Retinal pigment epithelial cell (primary cell): ENCODE results near the gene CHST15.

Source experiments
- DNase-seq: peaks from one replicate; pipeline ENCODE4 v3.0.0-alpha.2; 2010; ENCODE audit warnings: low read depth
- H3K4me3 ChIP-seq: 2 replicates; pipeline ENCODE4 v1.5.1; 2011; ENCODE audit warnings: mild to moderate bottlenecking, low read length, control low read depth, moderate library complexity
- TF ChIP-seq, protein P1 (sequence below): conservative IDR thresholded peaks from 2 replicates; pipeline ENCODE4 v1.5.1; 2011; ENCODE audit warnings: low read depth, low read length, control low read depth, inconsistent platforms

Gene CHST15

GRCh38 chr10:123997013-123997412, 96.4 kb downstream of the CHST15 start:
- H3K4me3 ChIP-seq = no peak overlapping the region
- TF ChIP-seq, protein P1, sequence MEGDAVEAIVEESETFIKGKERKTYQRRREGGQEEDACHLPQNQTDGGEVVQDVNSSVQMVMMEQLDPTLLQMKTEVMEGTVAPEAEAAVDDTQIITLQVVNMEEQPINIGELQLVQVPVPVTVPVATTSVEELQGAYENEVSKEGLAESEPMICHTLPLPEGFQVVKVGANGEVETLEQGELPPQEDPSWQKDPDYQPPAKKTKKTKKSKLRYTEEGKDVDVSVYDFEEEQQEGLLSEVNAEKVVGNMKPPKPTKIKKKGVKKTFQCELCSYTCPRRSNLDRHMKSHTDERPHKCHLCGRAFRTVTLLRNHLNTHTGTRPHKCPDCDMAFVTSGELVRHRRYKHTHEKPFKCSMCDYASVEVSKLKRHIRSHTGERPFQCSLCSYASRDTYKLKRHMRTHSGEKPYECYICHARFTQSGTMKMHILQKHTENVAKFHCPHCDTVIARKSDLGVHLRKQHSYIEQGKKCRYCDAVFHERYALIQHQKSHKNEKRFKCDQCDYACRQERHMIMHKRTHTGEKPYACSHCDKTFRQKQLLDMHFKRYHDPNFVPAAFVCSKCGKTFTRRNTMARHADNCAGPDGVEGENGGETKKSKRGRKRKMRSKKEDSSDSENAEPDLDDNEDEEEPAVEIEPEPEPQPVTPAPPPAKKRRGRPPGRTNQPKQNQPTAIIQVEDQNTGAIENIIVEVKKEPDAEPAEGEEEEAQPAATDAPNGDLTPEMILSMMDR = no peak
- DNase-seq = no peak

GRCh38 chr10:123996302-123996701, 97.1 kb downstream of the CHST15 start:
- DNase-seq = no peak
- no peak overlapping the region for H3K4me3 ChIP-seq
- TF ChIP-seq, protein P1 = no peak

DNA sequence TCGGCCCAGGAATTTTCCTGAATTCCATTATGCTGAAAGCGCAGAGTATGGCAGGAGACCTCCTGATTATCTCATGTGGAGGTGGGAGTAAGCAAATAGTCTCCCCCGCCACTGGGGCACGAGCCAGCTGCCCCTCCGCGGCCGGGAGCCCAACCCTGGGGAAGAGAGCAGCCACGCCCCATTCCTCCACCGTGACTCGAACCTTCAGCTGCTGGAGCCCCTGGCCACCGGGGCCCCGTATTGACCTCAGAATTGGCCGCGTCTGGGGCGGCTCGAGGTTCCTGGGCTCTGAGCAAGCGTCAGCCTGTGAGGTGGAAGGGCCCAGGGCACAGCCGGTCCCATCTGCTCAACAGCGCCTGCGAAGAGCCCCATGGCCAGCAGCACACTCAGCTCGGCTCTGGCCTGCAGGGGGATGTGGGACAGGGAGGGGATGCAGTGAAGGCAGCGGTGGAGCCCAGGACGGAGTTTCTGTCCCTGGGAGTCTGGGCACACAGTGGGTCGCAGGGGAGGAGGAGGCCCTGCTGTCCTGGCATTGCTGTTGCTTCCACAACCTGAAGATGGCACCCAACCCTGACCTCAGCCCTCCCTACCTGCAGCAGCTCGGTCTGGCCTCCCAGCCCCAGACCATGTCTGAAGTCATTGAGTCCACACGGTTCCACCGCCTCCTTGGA, 97.8 kb downstream of the CHST15 start:
- H3K4me3 ChIP-seq = peak overlapping the region; percentile 30
- TF ChIP-seq, protein P1 = peak; percentile 55
- DNase-seq = peak; percentile 28

DNA sequence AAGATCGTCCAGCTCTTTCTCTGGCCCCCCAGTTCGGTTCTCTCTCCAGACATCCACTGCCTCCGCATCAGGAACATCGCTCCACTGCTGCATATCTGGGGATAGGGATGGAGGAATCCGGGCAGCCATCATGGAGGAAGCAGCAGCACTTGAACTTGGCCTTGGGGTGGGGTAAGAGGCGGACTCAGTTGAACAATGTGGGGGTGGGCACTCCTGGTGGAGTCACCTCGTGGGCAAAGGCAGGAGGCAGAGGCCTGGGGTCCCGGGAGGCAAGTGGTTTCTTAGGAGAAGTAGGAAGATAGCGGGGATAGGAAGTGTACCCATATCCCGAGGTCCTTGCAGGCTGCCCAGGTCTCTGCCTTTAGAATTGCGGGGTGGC, 98.3 kb downstream of the CHST15 start:
- peak overlapping the region; percentile 30 for H3K4me3 ChIP-seq
- DNase-seq = no peak
- TF ChIP-seq, protein P1 = no peak

DNA sequence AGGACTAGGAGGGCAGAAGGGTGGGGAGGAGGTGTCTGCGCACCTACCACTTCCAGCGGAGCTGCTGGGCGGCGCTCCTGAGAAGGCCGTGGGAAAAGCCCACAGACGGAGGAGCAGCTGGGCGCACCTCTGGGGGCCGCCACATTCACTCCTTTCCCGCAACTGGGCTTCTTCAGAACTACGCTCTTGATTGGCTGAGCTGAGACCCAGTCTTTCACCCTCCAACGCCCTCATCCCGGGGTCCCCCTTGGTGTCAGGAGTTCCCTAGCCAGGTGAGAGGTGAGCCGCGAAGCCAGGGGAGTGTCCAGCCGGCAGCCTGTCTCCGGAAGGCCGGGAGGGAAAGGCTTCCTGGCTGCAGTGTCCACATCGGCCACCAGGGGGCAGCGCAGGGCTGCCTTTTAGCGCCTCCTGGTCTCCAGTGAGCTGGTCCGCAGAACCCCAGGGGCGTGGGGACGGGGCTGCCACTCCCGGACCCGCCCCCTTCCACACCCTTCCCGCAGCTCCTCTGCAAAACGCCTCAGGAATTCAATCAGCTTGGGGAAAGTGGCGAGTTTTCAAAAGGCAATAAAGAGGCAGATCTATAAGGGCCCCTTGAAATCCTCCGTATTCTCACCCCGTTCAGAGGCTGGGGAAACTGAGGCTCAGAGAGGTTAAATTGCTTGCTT, 98.8 kb downstream of the CHST15 start:
- H3K4me3 ChIP-seq = peak overlapping the region; percentile 30

DNA sequence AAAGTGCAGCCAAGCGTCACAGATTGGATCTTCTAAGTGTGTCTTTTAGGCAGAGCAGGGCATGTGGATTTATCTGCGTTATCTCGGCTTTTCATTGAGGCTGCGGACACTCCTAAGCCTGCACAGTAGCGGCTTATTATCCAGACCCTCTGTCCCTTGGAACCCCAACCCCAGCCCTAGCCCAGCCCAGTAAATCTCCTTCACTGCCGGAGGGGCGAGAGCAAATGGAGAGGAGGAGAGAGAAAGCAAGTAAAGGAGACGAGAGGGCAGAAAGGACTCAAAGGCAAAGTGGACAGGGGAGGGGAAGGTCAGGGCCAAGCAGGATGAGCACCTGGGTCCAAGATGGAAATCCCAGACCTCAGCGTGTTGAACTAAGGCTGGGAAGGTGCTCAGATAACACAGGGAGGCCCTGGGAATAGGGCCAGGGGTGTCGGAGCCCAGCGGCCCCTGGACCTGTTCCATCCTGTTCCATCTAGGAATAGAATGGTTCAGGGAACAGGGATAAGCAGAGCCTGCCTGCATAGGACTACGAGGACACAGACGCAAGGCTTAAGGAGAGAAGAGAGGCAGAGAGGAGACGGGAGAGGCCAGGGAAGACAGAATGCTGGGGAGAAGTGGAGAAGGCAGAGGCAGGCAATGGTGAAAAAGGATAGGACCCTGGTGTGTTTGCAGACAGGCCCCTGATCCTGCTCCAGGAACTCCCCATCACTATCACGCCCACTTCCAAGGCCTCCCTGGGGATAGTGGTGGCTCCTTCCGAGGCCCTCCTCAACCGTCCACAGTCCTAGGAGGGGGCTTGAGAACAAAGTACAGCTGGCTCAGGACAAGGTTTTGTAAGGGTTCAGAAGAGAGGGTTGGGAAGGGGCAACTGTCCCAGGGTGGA, 99.6 kb downstream of the CHST15 start:
- DNase-seq = no peak
- TF ChIP-seq, protein P1 = no peak
- no peak overlapping the region for H3K4me3 ChIP-seq

More for the DNA sequence above, 98.8 kb downstream of the CHST15 start:
- TF ChIP-seq, protein P1 = peak; percentile 91
- DNase-seq = peak; percentile 36
